ENCODE measurements around the gene TSEN34. TPM values are rescaled to one million over a fixed set of nuclear protein-coding genes. Genes with fewer than 3 reads are reported as not detected.
A peak's percentile ranks its signal among the peaks of the same experiment; 100 is the strongest.
"Not testable (repeated sequence)": the region's sequence is repeated elsewhere in the genome, so short reads cannot be mapped to it uniquely, and the experiment has no call there.

Gene TSEN34
- total RNA-seq, 8 experiments from 2014 or later, result 29.7 to 69.7 (median 43.1) TPM

GRCh38 chr19:54208784-54209057 is 17.6 kb downstream of the TSEN34 start:
- 87 to 100% (median 92%) methylated on average over 1 to 3 of the region's 8 CpGs; no CpG with 5 or more reads in 7 of the 10 experiments for WGBS, 10 experiments
- no peak overlapping the region for H3K4me3 ChIP-seq
- H3K27ac ChIP-seq, result peak overlapping the region in 1 of 2 donors; percentile 79
- H3K4me1 ChIP-seq (replicated peaks in 1 of 2), result peaks cover 13 to 21% of the 10 kb centered on the region in 2 donors
- peak in 2 of 8 experiments; percentile 1 to 2 for ATAC-seq (replicated peaks in 6 of 8)
- in situ Hi-C loops (cut with MboI; ENCODE audit: low pct_unique_long_range_greater_than_20kb in 2 of 9, low sequenced_read_pairs in 9 of 9, unreplicated experiment in 9 of 9), result no loop called here

- Histone ChIP-seq H3K4me1 (replicated peaks in 1 of 2) (peaks cover 13 to 21% of the 10 kb centered on the region in 2 donors), H3K4me3 (no peak overlapping the region), H3K27ac (peak overlapping the region; percentile 49 to 79)
- ATAC-seq (replicated peaks in 6 of 8), result peak; percentile 27 to 55 (median 47)
- in situ Hi-C loops (cut with MboI; ENCODE audit: low pct_unique_long_range_greater_than_20kb in 2 of 9, low sequenced_read_pairs in 9 of 9, unreplicated experiment in 9 of 9), result no loop called here
- 7 to 100% (median 60%) methylated on average over 1 to 3 of the region's 24 CpGs; no CpG with 5 or more reads in 7 of the 10 experiments for WGBS, 10 experiments
These were observed 18.1 kb downstream of the TSEN34 start for GRCh38 chr19:54209058-54209810.

- peaks cover 13 to 21% of the 10 kb centered on the region in 2 donors for H3K4me1 ChIP-seq (replicated peaks in 1 of 2)
- ATAC-seq (replicated peaks in 6 of 8), result peak; percentile 25 to 79 (median 61)
- H3K27ac ChIP-seq, result peak overlapping the region; percentile 49 to 79
- H3K4me3 ChIP-seq, result no peak overlapping the region
- WGBS, 10 experiments, result 0 to 90% (median 63%) methylated on average over 1 to 8 of the region's 10 CpGs; no CpG with 5 or more reads in 2 of the 10 experiments
- in situ Hi-C loops (cut with MboI; ENCODE audit: low pct_unique_long_range_greater_than_20kb in 2 of 9, low sequenced_read_pairs in 9 of 9, unreplicated experiment in 9 of 9), result no loop called here
These were observed 18.8 kb downstream of the TSEN34 start for GRCh38 chr19:54209811-54210494.

GRCh38 chr19:54211235-54211634 is 20.1 kb downstream of the TSEN34 start:
- Histone ChIP-seq H3K4me3 (no peak overlapping the region), H3K27ac (peak overlapping the region in 1 of 2 donors; percentile 42), H3K4me1 (replicated peaks in 1 of 2) (peaks cover 13 to 21% of the 10 kb centered on the region in 2 donors)
- ATAC-seq (replicated peaks in 6 of 8), result peak in 3 of 8 experiments; percentile 1 to 4 (median 2)
- in situ Hi-C loops (cut with MboI; ENCODE audit: low pct_unique_long_range_greater_than_20kb in 2 of 9, low sequenced_read_pairs in 9 of 9, unreplicated experiment in 9 of 9), result no loop called here
- WGBS, 10 experiments, result 59 to 100% (median 81%) methylated on average over 1 to 5 of the region's 12 CpGs; no CpG with 5 or more reads in 5 of the 10 experiments

- H3K4me3 ChIP-seq; ATAC-seq (replicated peaks in 6 of 8); H3K27ac ChIP-seq; in situ Hi-C loops (cut with MboI; ENCODE audit: low pct_unique_long_range_greater_than_20kb in 2 of 9, low sequenced_read_pairs in 9 of 9, unreplicated experiment in 9 of 9): not testable (repeated sequence)
- H3K4me1 ChIP-seq (replicated peaks in 1 of 2), result peaks cover 12 to 15% of the 10 kb centered on the region in 2 donors
- 50 to 100% (median 90%) methylated on average over 1 to 2 of the region's 5 CpGs; no CpG with 5 or more reads in 7 of the 10 experiments for WGBS, 10 experiments
These were observed 23.1 kb downstream of the TSEN34 start for GRCh38 chr19:54214217-54214616.

GRCh38 chr19:54214734-54215133 is 23.6 kb downstream of the TSEN34 start:
- WGBS, 10 experiments, result 100% methylated on average over 1 of the region's 19 CpGs; no CpG with 5 or more reads in 9 of the 10 experiments
- ATAC-seq (replicated peaks in 6 of 8); in situ Hi-C loops (cut with MboI; ENCODE audit: low pct_unique_long_range_greater_than_20kb in 2 of 9, low sequenced_read_pairs in 9 of 9, unreplicated experiment in 9 of 9); H3K4me1 ChIP-seq (replicated peaks in 1 of 2); H3K4me3 ChIP-seq; H3K27ac ChIP-seq: not testable (repeated sequence)

- Histone ChIP-seq H3K4me1 (replicated peaks in 1 of 2) (peaks cover 3 to 6% of the 10 kb centered on the region in 2 donors), H3K4me3 (no peak overlapping the region), H3K27ac (no peak overlapping the region)
- no peak for ATAC-seq (replicated peaks in 6 of 8)
- in situ Hi-C loops (cut with MboI; ENCODE audit: low pct_unique_long_range_greater_than_20kb in 2 of 9, low sequenced_read_pairs in 9 of 9, unreplicated experiment in 9 of 9), result no loop called here
- 67 to 92% (median 89%) methylated on average over 1 to 5 of the region's 9 CpGs; no CpG with 5 or more reads in 7 of the 10 experiments for WGBS, 10 experiments
These were observed 25.8 kb downstream of the TSEN34 start for GRCh38 chr19:54216869-54217268.

- in situ Hi-C loops (cut with MboI; ENCODE audit: low pct_unique_long_range_greater_than_20kb in 2 of 9, low sequenced_read_pairs in 9 of 9, unreplicated experiment in 9 of 9); H3K4me1 ChIP-seq (replicated peaks in 1 of 2); H3K4me3 ChIP-seq; H3K27ac ChIP-seq: not testable (repeated sequence)
- ATAC-seq (replicated peaks in 6 of 8), result peak in 1 of 8 experiments; percentile 3
- 25 to 84% methylated on average over 4 to 7 of the region's 20 CpGs; no CpG with 5 or more reads in 8 of the 10 experiments for WGBS, 10 experiments
These were observed 26.6 kb downstream of the TSEN34 start for GRCh38 chr19:54217517-54218247.

GRCh38 chr19:54218259-54218658 is 27.2 kb downstream of the TSEN34 start:
- WGBS, 10 experiments, result 27% methylated on average over 4 of the region's 8 CpGs; no CpG with 5 or more reads in 9 of the 10 experiments
- peak in 1 of 8 experiments; percentile 13 for ATAC-seq (replicated peaks in 6 of 8)
- Histone ChIP-seq H3K27ac (no peak overlapping the region), H3K4me1 (replicated peaks in 1 of 2) (peaks cover 3 to 6% of the 10 kb centered on the region in 2 donors), H3K4me3 (no peak overlapping the region)
- in situ Hi-C loops (cut with MboI; ENCODE audit: low pct_unique_long_range_greater_than_20kb in 2 of 9, low sequenced_read_pairs in 9 of 9, unreplicated experiment in 9 of 9), result no loop called here

- peaks cover 3 to 6% of the 10 kb centered on the region in 2 donors for H3K4me1 ChIP-seq (replicated peaks in 1 of 2)
- 60 to 100% (median 94%) methylated on average over 1 to 9 of the region's 27 CpGs; no CpG with 5 or more reads in 4 of the 10 experiments for WGBS, 10 experiments
- no peak overlapping the region for H3K4me3 ChIP-seq
- ATAC-seq (replicated peaks in 6 of 8), result no peak
- in situ Hi-C loops (cut with MboI; ENCODE audit: low pct_unique_long_range_greater_than_20kb in 2 of 9, low sequenced_read_pairs in 9 of 9, unreplicated experiment in 9 of 9), result no loop called here
- no peak overlapping the region for H3K27ac ChIP-seq
These were observed 28.0 kb downstream of the TSEN34 start for GRCh38 chr19:54218960-54219661.

- H3K4me1 ChIP-seq (replicated peaks in 1 of 2); H3K27ac ChIP-seq; ATAC-seq (replicated peaks in 6 of 8); H3K4me3 ChIP-seq; in situ Hi-C loops (cut with MboI; ENCODE audit: low pct_unique_long_range_greater_than_20kb in 2 of 9, low sequenced_read_pairs in 9 of 9, unreplicated experiment in 9 of 9): not testable (repeated sequence)
- no CpG with 5 or more reads among the region's 5 CpGs for WGBS, 10 experiments
These were observed 28.6 kb downstream of the TSEN34 start for GRCh38 chr19:54219702-54220101.

- WGBS, 10 experiments, result 80 to 90% methylated on average over 1 to 2 of the region's 7 CpGs; no CpG with 5 or more reads in 8 of the 10 experiments
- ATAC-seq (replicated peaks in 6 of 8); H3K4me1 ChIP-seq (replicated peaks in 1 of 2); in situ Hi-C loops (cut with MboI; ENCODE audit: low pct_unique_long_range_greater_than_20kb in 2 of 9, low sequenced_read_pairs in 9 of 9, unreplicated experiment in 9 of 9); H3K27ac ChIP-seq; H3K4me3 ChIP-seq: not testable (repeated sequence)
These were observed 30.8 kb downstream of the TSEN34 start for GRCh38 chr19:54221947-54222346.
